Loucy (cell line): Measurements from ENCODE around the gene TIAM1.

Source experiments
- H2AFZ ChIP-seq: fragments of 200-600 bp; sonication (generic); 2 replicates; pipeline ENCODE4 v1.6.0; 2016; ENCODE audit warnings: antibody characterized with exemption, mild to moderate bottlenecking, low read length, moderate library complexity
- H3F3A ChIP-seq: fragments of 200-600 bp; 2 replicates; pipeline ENCODE4 v1.6.0; 2016; ENCODE audit warnings: antibody characterized with exemption, low read depth, mild to moderate bottlenecking
- H3K27me3 ChIP-seq: fragments of 200-600 bp; sonication (generic); 2 replicates; pipeline ENCODE4 v1.6.1; 2014; ENCODE audit warnings: low read length, mild to moderate bottlenecking; ENCODE audit not compliant: insufficient read depth, poor library complexity, severe bottlenecking
- H3K36me3 ChIP-seq: fragments of 200-600 bp; sonication (generic); 2 replicates; pipeline ENCODE4 v1.6.1; 2016; ENCODE audit warnings: low read length; ENCODE audit not compliant: insufficient read depth
- H3K4me1 ChIP-seq: fragments of 200-600 bp; sonication (generic); 2 replicates; pipeline ENCODE4 v1.5.1; 2014; ENCODE audit warnings: low read length, mild to moderate bottlenecking; ENCODE audit not compliant: insufficient read depth, poor library complexity, severe bottlenecking
- H3K4me2 ChIP-seq: fragments of 200-600 bp; sonication (generic); 2 replicates; pipeline ENCODE4 v1.6.0; 2014; ENCODE audit warnings: antibody characterized with exemption, low read length, low read depth, mild to moderate bottlenecking; ENCODE audit not compliant: poor library complexity, severe bottlenecking
- H3K4me3 ChIP-seq: fragments of 200-600 bp; sonication (generic); 2 replicates; pipeline ENCODE4 v1.5.1; 2014; ENCODE audit warnings: low read length, mild to moderate bottlenecking, mixed read lengths; ENCODE audit not compliant: poor library complexity, severe bottlenecking
- H3K79me2 ChIP-seq: fragments of 200-600 bp; sonication (generic); 2 replicates; pipeline ENCODE4 v1.6.1; 2014; ENCODE audit warnings: low read length; ENCODE audit not compliant: insufficient read depth
- H3K9ac ChIP-seq: fragments of 200-600 bp; sonication (generic); 2 replicates; pipeline ENCODE4 v1.6.0; 2014; ENCODE audit warnings: mild to moderate bottlenecking, low read depth, low read length, moderate library complexity; ENCODE audit not compliant: poor library complexity, severe bottlenecking
- H3K9me2 ChIP-seq: fragments of 200-600 bp; sonication (generic); replicated peaks from 2 replicates; pipeline ENCODE4 v1.6.1; 2016; ENCODE audit warnings: low read depth, low read length, mixed read lengths
- H3K9me3 ChIP-seq: fragments of 200-600 bp; sonication (generic); 2 replicates; pipeline ENCODE4 v1.6.1; 2014; ENCODE audit warnings: mild to moderate bottlenecking, antibody characterized with exemption, low read length, low read depth; ENCODE audit not compliant: insufficient read depth
- H4K20me1 ChIP-seq: fragments of 200-600 bp; sonication (generic); 2 replicates; pipeline ENCODE4 v1.6.0; 2014; ENCODE audit warnings: antibody characterized with exemption, low read length, mild to moderate bottlenecking; ENCODE audit not compliant: insufficient read depth, poor library complexity, severe bottlenecking
- EZH2phosphoT487 ChIP-seq: fragments of 200-600 bp; IDR thresholded peaks from 2 replicates; pipeline ENCODE4 v1.6.1; 2018; ENCODE audit warnings: antibody characterized with exemption, mild to moderate bottlenecking, moderate library complexity, borderline replicate concordance
- TF ChIP-seq, protein P1 (sequence below): fragments of 200-600 bp; sonication (generic); conservative IDR thresholded peaks from 2 replicates; pipeline ENCODE4 v1.5.1; 2014; ENCODE audit warnings: mild to moderate bottlenecking, antibody characterized with exemption, low read length

TIAM1 gene

DNA sequence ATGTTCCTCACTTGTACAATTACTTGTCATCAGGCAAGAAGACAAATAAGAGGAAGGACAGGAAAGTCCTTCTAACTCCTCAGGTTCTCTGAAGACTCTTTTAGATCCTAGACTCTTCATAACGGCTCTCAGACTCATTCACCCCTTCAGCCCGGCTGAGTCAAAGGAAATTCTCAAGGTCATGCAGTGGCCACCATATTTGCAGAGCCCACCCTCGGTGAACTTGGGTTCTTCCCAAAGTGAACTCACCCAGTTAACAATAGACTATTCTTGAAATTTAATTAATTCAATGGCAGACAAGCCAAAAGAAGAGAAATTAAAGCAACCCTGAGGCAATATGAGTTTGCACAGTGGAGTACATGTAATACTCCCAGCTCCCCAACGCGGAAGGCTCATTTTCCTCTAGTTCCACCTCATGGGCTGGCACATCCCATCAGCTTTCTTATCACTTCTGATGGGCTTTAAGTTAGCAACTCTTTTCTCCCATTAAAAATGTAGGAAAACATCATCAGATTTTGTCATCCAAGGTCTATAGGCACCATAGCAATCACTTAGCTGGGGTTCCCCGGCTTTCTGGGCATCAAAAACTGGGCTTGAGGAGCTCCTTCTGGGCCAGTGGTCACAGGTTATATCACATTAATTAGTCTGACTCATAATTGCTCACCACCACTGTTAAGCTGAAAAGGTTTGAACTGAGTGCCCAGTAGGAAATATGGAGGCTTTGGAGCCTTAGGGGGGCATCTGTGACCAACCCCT, 27.8 kb upstream of the TIAM1 start:
- Histone ChIP-seq H3K9me2 (no peaks in the 10 kb centered on the region), H3K4me3 (no peak overlapping the region), H3K79me2 (no peaks in the 10 kb centered on the region), H2AFZ (no peak overlapping the region), H3K27me3 (no peaks in the 10 kb centered on the region), H3K9me3 (no peaks in the 10 kb centered on the region), H3K9ac (no peak overlapping the region), H3K36me3 (no peaks in the 10 kb centered on the region), H3K4me2 (no peak overlapping the region), H4K20me1 (no peaks in the 10 kb centered on the region), H3F3A (no peaks in the 10 kb centered on the region), H3K4me1 (peaks cover 12% of the 10 kb centered on the region)
- no peak for TF ChIP-seq EZH2phosphoT487
- TF ChIP-seq, protein P1, sequence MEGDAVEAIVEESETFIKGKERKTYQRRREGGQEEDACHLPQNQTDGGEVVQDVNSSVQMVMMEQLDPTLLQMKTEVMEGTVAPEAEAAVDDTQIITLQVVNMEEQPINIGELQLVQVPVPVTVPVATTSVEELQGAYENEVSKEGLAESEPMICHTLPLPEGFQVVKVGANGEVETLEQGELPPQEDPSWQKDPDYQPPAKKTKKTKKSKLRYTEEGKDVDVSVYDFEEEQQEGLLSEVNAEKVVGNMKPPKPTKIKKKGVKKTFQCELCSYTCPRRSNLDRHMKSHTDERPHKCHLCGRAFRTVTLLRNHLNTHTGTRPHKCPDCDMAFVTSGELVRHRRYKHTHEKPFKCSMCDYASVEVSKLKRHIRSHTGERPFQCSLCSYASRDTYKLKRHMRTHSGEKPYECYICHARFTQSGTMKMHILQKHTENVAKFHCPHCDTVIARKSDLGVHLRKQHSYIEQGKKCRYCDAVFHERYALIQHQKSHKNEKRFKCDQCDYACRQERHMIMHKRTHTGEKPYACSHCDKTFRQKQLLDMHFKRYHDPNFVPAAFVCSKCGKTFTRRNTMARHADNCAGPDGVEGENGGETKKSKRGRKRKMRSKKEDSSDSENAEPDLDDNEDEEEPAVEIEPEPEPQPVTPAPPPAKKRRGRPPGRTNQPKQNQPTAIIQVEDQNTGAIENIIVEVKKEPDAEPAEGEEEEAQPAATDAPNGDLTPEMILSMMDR: no peak

- Histone ChIP-seq H3K36me3 (no peaks in the 10 kb centered on the region), H3K4me1 (peaks cover 17% of the 10 kb centered on the region), H3K9me2 (no peaks in the 10 kb centered on the region), H3K4me2 (no peak overlapping the region), H2AFZ (no peak overlapping the region), H3F3A (no peaks in the 10 kb centered on the region), H3K79me2 (no peaks in the 10 kb centered on the region), H3K4me3 (no peak overlapping the region), H3K9ac (no peak overlapping the region), H4K20me1 (no peaks in the 10 kb centered on the region), H3K27me3 (no peaks in the 10 kb centered on the region), H3K9me3 (no peaks in the 10 kb centered on the region)
- TF ChIP-seq, protein P1: no peak
- no peak for TF ChIP-seq EZH2phosphoT487
Observed at GRCh38 chr21:31370893-31371544, 27.0 kb upstream of the TIAM1 start.

- Histone ChIP-seq H2AFZ (no peak overlapping the region), H3K4me1 (peaks cover 18% of the 10 kb centered on the region), H3K9ac (no peak overlapping the region), H3K9me2 (no peaks in the 10 kb centered on the region), H3K79me2 (no peaks in the 10 kb centered on the region), H3F3A (no peaks in the 10 kb centered on the region), H4K20me1 (no peaks in the 10 kb centered on the region), H3K9me3 (no peaks in the 10 kb centered on the region), H3K4me2 (no peak overlapping the region), H3K36me3 (no peaks in the 10 kb centered on the region), H3K4me3 (no peak overlapping the region), H3K27me3 (no peaks in the 10 kb centered on the region)
- TF ChIP-seq, protein P1: no peak
- TF ChIP-seq EZH2phosphoT487: no peak
Observed at GRCh38 chr21:31370281-31370892, 26.3 kb upstream of the TIAM1 start.
